ENCODE results near the gene PFAS.

DNA sequence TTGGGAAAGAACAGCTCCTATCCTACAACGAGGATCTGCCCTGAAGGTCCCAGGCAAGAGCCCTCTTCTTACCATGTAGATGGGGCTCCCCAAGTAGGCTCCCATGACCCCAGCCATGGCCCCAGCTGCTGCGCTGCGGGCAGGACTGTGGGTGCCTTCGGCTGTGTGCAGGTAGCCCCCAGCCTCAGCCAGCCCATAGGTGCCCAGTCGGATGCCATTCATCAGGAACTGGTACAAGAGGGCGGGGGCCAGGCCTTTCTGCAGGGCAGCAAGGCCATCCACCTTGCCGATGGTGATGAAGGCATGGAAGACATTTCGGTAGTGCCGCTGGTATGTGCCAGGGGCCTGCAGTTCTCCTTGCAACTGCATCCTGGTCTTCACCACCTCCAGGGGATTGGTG is 45.3 kb downstream of the PFAS start:
- TF ChIP-seq EP300 (conservative IDR thresholded peaks at IDR 0.05; ENCODE audit: poor library complexity, severe bottlenecking) (no peak), POLR2AphosphoS5 (IDR thresholded peaks at IDR 0.05) (no peak), EZH2 (IDR thresholded peaks at IDR 0.05; ENCODE audit: borderline replicate concordance, insufficient read depth, low read length, poor library complexity, severe bottlenecking) (no peak), TAF1 (IDR thresholded peaks at IDR 0.05; ENCODE audit: low read depth) (no peak)
- TF ChIP-seq, protein P1, sequence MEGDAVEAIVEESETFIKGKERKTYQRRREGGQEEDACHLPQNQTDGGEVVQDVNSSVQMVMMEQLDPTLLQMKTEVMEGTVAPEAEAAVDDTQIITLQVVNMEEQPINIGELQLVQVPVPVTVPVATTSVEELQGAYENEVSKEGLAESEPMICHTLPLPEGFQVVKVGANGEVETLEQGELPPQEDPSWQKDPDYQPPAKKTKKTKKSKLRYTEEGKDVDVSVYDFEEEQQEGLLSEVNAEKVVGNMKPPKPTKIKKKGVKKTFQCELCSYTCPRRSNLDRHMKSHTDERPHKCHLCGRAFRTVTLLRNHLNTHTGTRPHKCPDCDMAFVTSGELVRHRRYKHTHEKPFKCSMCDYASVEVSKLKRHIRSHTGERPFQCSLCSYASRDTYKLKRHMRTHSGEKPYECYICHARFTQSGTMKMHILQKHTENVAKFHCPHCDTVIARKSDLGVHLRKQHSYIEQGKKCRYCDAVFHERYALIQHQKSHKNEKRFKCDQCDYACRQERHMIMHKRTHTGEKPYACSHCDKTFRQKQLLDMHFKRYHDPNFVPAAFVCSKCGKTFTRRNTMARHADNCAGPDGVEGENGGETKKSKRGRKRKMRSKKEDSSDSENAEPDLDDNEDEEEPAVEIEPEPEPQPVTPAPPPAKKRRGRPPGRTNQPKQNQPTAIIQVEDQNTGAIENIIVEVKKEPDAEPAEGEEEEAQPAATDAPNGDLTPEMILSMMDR (IDR thresholded peaks at IDR 0.05; ENCODE audit: poor library complexity, severe bottlenecking): no peak
- TF ChIP-seq, protein P2, sequence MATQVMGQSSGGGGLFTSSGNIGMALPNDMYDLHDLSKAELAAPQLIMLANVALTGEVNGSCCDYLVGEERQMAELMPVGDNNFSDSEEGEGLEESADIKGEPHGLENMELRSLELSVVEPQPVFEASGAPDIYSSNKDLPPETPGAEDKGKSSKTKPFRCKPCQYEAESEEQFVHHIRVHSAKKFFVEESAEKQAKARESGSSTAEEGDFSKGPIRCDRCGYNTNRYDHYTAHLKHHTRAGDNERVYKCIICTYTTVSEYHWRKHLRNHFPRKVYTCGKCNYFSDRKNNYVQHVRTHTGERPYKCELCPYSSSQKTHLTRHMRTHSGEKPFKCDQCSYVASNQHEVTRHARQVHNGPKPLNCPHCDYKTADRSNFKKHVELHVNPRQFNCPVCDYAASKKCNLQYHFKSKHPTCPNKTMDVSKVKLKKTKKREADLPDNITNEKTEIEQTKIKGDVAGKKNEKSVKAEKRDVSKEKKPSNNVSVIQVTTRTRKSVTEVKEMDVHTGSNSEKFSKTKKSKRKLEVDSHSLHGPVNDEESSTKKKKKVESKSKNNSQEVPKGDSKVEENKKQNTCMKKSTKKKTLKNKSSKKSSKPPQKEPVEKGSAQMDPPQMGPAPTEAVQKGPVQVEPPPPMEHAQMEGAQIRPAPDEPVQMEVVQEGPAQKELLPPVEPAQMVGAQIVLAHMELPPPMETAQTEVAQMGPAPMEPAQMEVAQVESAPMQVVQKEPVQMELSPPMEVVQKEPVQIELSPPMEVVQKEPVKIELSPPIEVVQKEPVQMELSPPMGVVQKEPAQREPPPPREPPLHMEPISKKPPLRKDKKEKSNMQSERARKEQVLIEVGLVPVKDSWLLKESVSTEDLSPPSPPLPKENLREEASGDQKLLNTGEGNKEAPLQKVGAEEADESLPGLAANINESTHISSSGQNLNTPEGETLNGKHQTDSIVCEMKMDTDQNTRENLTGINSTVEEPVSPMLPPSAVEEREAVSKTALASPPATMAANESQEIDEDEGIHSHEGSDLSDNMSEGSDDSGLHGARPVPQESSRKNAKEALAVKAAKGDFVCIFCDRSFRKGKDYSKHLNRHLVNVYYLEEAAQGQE (IDR thresholded peaks at IDR 0.05; ENCODE audit: borderline replicate concordance): no peak
